GM18907 (cell line): ENCODE results near the gene HOXC13.

Experiments used
- ATAC-seq: cut with Tn5 transposase; IDR thresholded peaks from one replicate; pipeline ENCODE4 v1.9.1; 2021; ENCODE audit warnings: mild to moderate bottlenecking, moderate library complexity; ENCODE audit not compliant: unreplicated experiment

HOXC13 gene

DNA sequence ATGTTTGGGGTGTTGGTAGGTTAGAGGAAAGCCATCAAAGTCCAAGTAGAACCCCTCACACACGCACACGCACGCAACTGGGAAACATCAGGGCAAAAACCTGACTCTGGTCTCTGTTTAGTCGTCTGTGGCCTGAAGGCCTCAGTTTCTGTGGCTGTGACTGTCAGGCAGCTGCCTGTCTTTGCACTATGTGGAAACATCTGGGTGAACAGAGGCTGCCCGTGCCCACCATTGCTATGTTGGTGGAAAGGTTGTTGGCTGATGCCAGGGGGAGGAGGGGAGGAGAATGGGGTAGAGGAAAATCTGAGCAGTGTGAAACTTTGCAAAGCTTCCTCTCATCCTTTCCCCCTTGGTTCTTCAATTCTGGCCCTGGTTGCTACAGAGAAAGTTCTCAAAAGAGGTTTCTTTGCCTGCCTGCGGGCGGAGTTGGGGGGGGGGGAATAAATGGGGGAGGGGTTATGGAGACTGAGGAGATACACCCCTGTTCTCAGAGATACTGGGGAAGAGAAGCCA is 53.8 kb downstream of the HOXC13 start:
- no peak for ATAC-seq

DNA sequence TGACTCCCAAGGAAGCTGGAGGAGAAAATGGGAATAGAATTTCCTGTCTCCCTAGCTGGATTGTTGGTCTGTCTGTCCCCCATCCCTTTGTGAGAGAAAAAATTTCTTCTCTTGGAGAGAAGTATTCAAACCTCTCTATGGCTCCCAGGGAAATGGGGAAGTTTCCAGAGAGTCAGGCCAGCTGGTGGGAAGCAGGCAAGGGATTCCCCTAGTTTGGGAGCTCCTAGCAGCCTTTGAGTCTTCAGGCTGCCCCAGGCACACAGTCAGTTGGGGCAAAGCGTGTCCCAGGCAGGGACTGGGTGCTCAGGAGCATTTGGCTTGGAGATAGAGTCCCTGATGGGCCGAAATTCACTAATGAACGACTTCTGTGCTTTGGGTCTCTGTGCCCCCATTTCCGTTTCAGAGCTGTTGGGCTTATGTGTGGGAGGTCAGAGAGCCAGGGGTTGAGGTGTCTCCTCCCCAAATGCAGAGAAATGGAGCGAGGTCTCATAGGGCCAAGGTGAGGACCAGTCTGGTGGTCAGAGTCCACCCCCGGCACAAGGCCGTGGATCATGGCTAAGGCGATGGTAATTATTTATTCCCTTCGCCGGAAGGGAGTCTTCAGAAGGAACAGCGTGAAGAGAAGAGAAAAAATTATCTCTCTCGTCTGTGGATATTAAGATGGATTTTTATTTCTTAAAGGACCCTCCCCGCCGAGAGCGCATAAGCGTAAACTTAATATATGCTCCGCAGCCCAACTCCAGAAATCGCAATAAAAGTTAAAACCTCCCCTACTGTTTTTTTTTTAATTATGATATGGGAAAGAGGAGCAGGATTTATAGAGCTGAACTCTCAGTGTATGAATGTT is 54.8 kb downstream of the HOXC13 start:
- no peak for ATAC-seq

DNA sequence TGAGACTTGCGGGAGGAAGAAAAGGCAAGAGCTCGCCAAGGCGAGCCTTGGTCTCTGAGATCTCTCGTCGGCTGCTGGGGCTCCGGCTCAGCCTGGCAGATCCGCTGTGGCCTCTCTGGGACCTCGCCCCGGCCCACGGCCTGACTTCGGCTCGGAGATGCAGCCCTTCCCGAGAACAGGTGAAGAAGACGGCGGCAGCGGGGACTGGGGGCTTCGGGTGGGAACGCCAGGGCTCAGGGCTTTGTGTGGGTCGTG is 55.3 kb downstream of the HOXC13 start:
- ATAC-seq, result no peak

DNA sequence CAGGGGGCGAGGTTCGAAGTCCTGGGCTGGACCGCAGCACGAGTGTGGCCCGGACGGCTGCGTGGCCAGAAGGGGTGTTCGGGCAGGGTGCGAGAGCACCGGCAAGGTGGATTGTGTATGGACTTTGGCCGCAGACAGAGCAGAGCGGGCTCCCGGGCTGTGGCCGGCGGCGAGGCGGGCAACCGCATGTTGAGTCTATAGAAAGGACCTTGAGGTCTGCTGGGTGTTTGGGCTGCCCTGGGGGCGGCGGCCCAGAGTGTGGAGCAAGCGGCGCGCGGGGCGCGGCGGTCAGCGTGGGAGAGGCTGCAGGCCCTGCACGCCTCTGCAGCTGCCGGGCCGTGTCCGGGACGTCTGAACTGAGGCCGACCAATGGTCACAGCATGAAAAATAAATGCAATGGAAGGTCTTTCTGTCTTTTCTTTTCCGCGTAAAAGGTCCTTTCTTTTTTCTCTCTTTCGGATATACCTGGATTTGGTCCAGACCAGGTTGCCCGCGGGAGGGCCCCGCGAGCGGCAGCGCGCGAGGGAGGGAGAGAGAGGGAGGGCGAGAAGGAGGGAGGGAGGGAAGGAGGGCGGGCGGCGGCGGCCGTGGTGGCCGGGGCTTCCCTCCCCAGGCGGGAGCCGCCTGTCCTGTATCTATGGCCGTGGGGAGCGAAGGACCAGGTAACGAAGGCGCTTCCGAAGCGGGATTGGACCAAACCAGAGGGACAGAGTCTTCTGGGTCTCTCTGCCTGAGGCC is 55.8 kb downstream of the HOXC13 start:
- no peak for ATAC-seq

DNA sequence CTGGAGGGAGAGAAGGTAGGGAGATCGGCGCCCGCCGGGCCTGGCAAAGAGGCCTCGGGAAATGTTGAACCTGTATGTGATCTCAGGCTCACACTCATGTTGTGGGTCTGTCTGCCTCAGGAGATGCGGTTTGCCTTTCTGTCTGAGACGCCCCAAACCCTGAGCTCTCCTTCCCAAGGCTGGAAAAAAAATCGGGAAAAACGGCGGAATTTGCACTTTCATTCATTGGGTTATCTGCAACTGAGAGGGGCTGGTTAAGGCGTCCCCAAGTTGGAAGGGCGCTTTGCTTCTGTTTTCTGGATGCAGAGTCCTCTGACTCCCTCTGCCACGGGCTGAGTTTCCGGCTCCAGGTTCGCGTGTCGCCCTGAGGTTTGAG is 56.4 kb downstream of the HOXC13 start:
- ATAC-seq, result no peak

DNA sequence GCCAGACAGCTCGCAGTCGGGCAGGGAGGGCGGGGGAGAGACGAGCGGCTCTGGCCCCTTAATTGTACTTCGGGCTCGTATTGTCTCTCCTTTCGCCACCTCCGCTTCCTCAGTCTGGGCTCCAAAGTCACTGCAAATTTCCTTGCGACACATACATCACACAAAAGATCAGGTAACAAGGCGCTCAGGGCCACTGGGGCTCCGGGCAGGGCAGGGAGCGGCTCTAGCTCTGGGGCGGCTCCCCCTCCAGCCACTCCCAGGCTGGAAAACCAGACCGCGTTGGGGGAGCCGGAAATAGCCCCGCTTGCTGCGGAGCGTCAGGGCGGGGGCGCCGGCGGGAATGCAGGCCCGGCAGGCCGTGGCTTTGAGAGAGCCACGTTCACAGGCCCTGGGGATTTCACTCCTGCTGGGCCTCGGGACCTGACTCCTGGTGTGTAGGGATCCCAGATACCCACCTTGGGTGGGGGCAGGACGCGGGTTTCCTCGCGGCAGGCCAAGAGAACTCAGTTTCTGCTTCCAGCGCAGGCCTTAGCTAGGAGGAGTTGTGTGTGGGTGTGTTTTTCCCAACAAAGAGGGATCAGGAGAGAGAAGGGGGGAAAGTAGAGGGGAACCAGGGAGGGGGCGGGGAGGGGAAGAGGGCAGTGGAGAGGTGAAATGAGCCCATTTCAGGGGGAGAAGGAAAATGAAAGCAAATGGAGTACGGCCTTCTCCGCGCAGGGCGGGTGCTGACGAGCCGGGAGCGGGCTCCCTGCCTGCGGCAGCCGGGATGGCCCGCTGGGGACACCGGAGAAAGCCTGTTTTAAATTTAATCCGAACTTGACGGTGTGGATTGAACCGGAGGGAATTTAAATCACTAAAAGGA is 57.0 kb downstream of the HOXC13 start:
- ATAC-seq, result no peak
